Gastrocnemius medialis (tissue), 4 donors: ENCODE data around the gene DLGAP5.

Source experiments
- CTCF ChIP-seq, 5 experiments: fragments of 450-650 bp in 3 of 5; fragments of 200-600 bp in 2 of 5; sonication (generic) in 2 of 5; IDR thresholded peaks in 4 of 5; conservative IDR thresholded peaks in 1 of 5; 1 replicate in 4 of 5; 2 replicates in 1 of 5; pipeline ENCODE4 v1.5.1; 2016 to 2019; ENCODE audit warnings: antibody characterized with exemption in 5 of 5, mild to moderate bottlenecking in 3 of 5, moderate library complexity in 3 of 5
- POLR2A ChIP-seq, 2 donors: fragments of 450-650 bp; IDR thresholded peaks; one replicate each; pipeline ENCODE4 v1.6.1; 2017; ENCODE audit warnings: antibody characterized with exemption in 2 of 2, mild to moderate bottlenecking in 2 of 2, moderate library complexity in 2 of 2

DNA sequence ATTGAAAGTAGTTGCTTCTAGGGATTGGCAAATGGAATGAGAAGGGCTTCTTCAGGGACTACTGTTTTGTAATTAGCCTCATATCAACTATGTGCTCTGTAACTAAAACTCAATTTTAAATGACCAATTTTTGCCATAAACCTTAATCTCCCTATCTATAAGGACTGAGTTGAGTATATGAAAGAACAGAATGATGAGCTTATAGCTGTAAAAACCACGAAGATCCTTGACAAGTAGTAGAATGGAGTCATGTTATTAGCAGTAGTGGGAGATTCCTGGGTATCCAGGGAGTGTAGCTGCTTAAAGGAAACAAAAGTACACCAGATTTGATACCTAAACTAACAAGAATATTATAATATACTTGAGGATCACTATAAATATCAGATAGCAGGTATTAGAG is 34.3 kb downstream of the DLGAP5 start:
- TF ChIP-seq CTCF (IDR thresholded peaks at IDR 0.05 in 4 of 5, conservative IDR thresholded peaks at IDR 0.05 in 1 of 5) (no peak), POLR2A (IDR thresholded peaks at IDR 0.05) (no peak)
